NK-92 (cell line): ENCODE data around the gene INPP5E.
A peak's percentile ranks its signal among the peaks of the same experiment; 100 is the strongest.

Experiments
- DNase-seq: peaks from one replicate; lab custom pipeline; 2025; ENCODE audit not compliant: unreplicated experiment; lab: John Stamatoyannopoulos, UW

INPP5E gene, protein sequence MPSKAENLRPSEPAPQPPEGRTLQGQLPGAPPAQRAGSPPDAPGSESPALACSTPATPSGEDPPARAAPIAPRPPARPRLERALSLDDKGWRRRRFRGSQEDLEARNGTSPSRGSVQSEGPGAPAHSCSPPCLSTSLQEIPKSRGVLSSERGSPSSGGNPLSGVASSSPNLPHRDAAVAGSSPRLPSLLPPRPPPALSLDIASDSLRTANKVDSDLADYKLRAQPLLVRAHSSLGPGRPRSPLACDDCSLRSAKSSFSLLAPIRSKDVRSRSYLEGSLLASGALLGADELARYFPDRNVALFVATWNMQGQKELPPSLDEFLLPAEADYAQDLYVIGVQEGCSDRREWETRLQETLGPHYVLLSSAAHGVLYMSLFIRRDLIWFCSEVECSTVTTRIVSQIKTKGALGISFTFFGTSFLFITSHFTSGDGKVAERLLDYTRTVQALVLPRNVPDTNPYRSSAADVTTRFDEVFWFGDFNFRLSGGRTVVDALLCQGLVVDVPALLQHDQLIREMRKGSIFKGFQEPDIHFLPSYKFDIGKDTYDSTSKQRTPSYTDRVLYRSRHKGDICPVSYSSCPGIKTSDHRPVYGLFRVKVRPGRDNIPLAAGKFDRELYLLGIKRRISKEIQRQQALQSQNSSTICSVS

DNA sequence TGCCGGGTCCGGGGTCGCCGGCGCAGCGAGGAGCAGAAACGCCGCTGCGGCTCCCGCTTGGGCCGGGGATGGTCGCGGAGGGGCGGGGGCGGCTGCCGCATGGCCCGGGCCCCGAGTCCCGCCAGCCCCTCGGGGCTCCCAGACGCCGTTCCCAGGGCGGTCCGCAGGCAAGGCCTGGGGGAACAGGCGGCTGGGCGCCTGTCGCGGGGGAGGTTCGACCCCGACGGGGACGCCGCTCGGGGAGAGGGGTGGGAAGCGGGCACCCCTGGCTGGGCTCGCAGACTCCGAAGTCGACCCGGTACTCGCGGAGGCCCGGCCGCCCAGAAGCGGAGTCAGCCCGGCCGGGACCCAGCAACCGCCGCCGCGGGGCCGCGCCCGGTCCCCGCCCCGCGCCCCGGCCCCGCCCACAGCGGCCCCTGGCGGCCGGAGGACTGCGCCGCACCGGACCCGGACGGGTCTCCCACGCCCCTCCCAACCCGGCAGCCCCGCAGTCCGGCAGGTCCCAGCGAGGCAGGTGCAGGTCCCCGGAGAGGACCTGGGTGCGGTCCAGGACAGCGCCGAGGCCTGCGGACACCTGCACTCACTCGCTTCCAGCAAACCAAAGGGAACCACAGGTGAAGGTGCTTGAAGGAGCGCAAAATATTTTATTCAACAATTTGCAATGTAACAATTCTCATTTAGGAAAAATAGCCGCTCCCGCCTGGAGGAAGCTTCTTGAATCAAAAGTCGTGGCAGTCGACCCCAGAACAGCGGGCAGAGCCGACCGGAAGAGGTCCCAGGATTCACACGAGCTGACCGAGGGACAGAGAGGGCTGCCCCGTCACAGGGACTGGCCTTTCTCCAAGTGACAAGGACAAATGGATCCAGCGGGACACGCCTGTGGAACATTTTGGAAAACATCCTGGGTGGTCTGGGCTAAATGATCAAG is at the start of gene INPP5E:
INPP5E (minus strand) TSS at position 365 of the 928 bp plus-strand sequence. CDS start 426 bp downstream, outside the sequence.
- DNase-seq = no peak

DNA sequence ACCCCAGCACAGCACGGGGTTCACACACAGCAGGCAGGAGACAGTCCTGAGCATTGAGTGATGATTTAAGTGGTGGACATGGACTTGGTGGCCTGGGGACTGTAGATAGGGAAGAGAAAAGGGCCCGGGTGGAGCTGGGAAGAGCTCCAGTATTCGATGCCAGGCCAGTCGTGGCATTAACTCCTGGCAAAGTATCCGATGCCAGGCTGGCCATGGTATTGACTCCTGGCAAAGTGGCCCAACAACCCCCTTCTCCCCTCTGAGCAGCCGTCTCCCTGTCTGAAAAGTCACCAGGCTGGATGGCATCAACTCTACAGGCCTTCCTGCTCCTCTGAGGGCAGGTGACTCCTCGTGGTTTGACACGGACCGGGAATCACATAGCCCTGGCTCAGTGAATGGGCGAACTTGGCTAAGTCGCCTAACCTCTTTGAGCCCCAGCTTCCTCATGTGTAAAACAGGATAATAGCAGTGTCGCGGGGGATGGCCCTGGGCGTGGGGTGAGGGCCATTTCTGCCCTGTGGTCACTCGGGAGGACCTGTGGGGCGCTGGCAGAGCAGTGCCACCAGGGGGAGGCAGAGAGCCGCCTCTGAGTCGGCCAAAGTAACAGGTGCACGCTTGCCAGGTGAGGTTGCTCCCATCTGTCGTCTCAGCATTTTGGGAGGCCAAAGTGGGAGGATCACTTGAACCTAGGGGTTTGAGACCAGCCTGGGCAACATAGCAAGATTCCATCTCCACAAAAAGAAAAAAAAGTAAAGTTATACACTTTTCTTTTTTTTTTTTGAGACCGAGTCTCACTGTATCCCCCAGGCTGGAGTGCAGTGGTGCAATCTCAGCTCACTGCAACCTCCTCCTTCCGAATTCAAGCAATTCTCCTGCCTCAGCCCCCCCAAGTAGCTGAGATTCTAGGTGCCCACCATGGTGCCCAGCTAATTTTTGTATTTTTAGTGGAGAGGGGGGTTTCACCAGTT is 48.9 kb upstream of the INPP5E start:
- DNase-seq = no peak

DNA sequence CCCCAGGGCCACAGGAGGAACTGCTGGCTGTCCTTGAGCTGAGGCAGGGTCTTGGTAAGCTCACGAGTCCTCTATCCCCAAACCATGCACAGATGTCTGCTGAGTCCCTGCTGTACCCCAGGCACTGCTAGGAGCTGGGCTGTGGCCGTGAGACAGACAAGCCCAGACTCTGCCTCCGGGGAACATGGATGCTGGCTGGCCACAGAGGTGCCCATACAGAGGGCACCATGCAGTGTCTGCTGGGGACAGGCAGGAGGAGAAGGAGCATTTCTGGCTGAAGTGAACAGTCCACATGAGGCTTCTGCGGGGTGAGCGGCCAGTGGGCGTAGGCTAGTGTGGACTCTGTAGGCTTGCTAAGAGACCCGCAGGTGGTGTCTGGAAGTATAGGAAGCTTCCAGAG is 48.0 kb upstream of the INPP5E start:
- DNase-seq = no peak

DNA sequence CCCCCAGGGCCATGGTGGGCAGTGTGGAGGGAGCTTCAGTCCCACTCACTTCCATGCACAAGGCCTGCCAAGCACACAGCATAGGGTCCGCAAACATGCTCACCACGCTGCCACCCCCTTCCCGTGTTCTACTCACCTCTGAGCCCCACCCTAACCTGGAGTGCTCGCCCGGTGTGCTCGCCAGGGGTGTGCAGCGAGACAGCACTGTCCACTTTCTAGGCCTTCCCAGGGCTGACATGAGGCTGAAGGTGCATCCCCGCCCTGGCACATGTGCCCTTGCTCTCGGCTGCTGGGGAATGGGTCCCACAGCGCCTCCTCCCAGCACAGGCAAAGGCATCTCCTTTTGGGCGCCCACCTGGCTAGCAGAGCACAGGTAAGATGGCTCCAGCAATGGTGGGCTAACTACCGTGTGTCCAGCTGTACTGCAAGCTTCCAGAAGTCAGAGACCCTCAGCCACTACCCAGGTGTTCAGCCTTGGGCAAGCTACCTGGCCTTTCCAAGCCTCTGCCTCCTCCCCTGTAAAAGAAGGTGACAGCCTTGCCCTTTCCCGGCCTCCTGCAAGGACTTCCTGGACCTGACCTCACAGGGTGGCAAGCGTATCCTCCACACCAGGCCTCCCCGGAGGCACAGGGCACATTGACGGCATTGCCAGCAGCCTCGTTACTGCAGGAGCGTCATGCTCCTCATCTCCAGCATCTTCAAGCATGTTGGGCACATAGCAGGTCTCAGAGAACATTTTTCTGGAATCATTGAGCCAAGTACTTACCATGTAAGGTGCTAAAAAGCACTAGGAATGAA is 47.4 kb upstream of the INPP5E start:
- no peak for DNase-seq

DNA sequence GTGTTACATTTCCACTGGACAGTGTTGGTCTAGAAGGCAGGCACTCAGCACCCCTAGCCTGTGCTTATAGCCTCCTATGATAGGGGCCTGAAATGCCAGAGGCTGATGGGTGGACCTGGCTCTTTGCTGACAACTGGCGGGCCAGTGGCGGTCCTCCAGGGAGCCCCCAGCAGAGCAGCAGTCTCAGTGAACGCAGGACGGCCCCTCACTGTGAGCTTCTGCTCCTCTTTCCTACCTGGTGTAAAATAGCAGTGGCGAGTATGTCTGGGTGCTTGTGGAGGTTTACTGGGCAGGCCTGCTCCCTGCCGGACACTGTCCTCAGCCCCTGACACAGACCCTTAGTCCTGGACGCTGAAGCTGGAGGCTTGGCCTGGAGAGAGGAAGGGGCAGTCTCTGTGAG is 46.5 kb upstream of the INPP5E start:
- DNase-seq = no peak

DNA sequence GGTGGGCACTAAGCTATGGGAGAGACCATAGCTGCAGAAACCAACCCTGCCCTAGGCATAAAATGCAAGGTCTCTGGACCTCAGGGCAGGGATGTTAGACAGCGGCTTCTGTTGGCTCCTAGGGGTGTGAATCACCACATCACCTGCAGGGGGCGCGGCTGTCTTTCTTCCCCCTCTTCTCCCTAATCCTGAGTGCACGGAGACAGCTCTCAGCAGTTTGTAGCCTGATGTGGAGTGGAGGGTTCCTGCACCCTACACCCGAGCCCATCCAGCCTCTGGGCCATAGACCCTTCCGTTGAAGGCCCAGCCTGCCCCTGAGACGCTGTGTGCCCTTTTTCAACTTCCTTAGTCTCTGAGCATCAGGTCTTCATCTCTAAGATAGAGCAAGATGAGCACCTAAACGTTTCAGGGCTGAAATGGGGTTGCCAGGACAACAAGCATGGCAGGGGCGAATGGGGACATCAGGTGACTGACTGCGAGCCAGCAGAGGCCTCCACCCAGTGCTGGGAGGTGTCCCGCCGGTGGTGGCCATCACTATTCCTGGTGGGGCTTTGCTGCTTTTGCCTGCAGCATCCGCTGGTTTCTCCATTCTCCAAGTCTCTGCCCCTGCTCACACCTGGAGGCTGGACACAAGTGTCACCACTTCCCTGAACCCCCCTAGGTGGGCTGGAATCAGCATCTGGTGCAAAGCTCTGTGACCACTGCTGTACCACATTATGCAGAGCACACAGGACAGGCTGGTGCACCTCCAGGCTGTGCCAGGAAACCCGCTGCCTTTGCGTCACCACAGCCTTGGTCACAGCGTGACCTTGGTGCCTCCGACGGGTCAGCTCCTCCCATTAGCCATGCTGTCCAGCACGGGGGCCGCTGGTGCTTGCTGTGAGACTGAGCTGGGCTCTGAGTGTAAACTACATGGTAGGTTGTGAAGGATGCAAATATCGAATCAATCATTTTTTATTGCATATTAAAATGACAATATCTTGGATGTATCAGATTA is 45.7 kb upstream of the INPP5E start:
- no peak for DNase-seq

DNA sequence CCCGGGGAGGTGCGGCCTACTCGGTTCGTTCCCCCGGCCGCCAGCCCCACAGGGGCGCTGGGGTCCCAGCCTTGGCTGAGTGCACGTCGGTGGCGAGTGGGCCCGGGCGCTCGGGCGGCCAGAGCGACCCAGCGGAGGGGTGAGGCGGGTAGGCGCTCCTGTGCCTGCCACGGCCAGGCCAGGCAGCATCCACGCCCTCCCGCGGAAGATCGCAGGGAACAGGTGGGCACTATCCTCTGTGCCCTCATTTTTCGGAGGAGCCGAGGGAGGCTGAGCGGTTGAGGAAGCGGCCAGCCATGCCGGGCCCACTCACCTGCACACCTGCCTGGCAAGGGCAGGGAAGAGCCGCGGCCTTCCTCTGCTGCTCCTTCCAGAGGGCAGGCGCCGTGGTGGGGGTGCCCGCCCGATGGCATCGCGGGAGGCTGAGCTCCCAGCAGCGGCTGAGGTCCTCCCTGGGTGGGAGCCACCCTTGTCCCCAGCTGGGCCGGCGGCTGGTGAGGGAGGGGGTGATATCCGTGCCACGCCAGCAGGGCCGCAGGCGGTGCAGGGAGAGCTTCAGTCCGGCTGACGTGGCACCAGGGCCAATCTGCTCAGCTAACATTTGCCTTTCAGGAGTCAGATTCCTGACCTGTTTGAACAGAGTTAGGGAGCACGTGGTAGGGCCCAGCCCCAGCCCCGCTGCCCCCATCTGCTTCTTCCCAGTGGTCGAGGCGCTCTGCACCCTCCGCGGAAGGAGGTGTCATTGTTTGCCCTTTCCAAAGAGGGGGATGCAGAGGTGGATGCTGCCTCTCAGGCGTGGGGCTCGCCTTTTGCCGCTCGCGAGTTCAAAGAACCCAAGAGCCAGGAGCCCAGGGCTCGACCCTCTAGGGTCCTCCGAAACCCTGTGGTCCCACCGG is 44.8 kb upstream of the INPP5E start:
- DNase-seq = no peak

DNA sequence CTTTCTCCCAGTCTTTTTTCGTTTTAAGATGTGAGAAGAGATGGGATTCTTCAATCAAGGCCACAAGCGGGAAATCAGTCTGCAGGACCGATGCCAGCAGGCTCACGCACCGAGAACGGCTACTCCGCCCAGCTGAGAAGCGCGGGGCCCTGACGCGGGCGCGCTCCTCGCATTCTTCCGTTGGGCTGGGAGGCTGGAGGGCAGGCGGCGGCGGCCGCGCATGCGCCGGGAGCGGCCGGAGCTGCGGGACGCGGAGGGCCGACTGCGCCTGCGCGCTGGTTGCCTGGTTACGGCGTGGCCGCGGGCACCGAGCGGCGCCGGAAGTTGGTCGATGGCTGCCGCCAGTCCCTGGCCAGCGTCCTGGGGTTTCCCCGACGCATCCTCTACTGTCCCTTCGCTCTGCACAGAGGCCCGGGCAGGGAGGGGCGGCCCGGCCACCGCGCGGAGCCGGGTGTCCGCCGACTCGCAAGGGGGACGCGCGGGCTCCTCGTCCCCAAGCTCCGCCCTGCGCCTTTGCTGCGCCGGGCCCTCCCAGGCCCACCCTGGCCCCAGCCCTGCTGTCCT is 44.0 kb upstream of the INPP5E start:
- peak; percentile 73 for DNase-seq

DNA sequence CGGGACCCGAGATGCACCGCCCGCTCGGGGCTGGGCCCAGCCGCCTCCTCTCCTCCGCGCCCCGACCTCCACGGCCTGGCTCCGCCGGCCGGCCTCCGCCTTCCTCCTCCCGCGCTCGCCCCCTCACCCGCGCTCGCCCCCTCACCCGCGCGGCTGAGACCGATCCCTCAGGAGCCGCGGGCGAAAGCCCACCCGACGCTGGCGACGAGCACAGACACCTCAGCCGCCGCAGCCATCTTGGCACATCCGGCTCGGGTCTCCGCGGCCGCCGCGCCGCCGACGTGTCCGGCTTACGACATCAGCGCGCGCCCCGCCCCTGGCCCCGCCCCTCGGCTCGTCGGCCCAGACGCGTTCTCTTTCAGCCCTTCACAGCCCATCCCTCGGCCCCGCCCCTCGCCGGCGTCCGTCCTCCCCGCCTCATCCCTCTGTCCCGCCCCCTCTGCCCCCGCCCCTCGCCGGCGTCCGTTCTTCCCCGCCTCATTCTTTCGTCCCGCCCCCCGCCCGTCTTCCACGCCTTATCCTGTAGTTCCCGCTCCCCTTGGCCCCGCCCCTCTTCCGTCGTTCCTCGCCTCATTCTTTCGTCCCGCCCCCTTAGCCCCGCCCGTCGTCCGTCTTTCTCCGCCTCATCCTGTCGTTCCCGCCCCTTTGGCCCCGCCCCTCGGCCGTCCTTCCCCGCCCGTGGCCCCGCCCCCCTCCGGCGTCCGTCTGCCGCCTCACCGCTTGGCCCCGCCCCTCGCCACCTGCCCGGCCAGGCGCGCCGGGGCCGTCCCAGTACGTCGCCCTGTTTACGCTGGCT is 43.3 kb upstream of the INPP5E start, which contains the start of gene SEC16A:
SEC16A (minus strand) TSS at position 248 of the 796 bp plus-strand sequence. CDS start 5,425 bp downstream, outside the sequence.
- peak; percentile 99 for DNase-seq

DNA sequence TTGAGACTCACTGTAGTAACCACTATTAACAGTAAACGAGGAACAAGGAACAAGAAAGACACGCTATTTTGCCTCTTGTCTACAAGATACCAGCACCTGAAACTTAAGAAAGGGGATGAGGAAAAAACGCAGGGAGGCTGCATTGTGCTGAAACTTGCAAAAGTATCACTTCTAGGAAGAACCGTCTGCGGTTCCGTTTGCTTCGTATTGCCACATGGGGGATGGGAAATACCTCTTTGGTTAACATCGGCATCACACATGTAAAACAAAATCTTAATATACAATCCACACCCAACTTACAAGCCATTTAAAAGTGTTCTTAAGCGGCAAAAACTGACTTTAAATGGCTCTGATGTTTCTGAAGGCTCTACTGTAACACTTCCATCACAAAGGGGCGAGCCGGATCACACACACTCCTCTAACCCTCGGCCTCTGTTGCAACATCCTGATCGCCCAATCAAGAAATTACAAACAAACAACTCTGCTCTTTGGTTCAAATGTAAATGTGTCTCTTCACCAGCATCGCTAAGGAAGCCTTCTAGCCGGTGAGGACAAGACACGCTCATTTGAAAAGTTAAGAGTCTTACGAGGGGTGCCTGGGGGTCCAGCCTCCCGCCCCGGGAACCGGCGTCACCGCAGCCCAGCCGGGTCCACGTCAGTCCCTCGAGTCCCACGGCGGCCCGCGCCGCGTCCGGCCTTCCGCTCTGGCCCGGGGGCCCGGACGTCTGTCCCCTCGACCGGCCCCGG is 42.6 kb upstream of the INPP5E start:
- DNase-seq = no peak

DNA sequence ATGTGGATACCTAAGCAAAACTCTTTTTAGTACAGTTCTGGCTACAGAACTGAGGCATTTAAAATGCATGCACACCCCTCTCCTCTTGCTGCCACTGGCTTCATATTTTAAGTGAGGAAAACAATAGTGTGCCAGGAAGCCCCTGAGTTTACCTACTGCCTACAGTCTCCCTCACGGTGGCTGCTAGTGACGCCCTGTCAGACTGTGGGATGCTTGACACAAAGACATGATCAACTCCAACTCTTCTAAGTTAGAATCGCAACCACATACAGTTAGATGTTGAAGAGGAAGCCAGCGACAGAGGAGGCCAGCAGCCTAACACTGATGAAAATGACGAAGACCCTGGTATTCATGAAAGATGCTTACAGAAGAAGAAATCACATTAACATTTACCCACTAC is 41.9 kb upstream of the INPP5E start:
- DNase-seq = no peak

DNA sequence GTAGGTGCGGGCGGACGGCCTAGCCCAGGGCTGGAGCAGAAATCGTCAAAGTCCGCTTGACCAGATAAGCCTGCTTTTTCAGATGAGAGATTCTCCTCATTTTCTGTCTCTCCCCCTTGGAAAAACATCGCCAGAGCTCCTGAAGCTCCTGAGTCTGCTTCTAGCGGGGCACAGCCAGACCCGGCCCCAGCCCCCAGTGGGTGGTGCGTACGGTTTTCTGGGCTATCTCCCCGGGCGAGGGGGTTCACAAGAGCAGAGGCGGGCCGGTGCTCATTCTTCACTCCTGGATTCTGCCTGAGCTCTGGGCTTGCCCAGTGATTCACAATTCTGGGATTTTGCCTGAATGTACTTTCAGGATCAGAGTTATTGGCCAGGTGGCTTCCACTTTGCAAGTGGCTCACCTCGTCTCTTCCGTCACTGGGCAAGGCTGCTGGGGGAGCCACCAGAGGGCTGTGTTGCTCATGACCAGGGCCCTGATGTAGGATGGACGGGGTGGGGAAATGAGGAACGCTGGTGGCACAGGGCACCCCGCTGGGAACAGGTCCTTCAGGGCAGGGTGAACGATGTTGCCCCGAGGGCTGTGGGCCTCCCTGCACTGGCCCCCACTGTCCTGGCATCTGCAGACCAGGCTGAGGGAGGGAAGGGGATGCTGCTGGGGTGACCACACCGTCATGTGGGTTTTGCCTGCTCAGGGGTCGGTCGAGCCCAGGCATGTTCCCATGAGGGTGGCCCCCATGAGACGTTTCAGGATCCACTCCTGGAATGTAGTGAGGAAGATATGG is 36.9 kb upstream of the INPP5E start:
- no peak for DNase-seq

DNA sequence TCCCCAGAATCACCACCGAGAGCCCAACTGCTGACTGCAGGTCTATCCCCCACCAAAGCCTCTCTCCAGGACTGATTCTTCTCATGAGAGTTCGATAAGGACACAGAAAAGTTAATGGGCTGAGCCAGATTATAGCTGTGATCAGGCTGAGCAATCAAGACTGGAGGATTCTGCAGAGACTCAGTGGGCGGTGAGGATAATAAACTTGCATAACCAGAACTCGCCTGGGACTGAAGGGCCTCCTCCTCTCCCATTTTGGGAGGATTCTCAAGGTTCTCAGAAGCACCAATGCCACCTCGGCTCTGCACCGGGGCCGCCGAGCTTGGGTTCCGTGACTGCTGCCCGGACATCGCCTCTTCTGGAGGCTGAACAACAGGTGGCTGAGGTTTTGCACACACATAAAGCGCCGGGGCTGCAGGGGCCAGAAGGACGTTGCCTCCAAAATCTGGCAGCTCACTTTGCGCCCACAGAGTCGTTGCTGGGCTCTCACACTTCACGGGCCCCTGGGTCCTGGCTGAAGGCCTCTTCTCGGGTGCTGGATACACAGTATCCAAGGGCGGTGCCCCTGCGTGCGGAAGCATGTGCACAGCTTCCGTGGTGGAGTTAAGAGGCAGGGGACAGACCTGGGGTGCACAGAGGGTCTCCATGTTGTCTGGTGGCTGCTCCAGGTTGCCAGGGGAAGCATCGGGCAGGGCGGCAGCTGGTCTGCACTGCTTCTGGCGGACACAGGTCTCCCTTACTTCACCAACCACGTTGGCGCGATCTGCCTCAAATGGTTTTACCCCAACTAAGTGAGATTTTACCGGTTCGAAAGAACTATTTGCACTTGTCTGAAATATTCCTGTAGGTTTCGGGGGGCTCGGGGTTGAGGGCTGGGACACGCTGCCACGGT is 35.6 kb upstream of the INPP5E start:
- no peak for DNase-seq
